ENCODE measurements around the gene CIDEA. TPM values are rescaled to one million over a fixed set of nuclear protein-coding genes. Genes with fewer than 3 reads are reported as not detected.

CIDEA gene
- total RNA-seq, 1 experiment from 2014 or later, result 0.50 TPM

DNA sequence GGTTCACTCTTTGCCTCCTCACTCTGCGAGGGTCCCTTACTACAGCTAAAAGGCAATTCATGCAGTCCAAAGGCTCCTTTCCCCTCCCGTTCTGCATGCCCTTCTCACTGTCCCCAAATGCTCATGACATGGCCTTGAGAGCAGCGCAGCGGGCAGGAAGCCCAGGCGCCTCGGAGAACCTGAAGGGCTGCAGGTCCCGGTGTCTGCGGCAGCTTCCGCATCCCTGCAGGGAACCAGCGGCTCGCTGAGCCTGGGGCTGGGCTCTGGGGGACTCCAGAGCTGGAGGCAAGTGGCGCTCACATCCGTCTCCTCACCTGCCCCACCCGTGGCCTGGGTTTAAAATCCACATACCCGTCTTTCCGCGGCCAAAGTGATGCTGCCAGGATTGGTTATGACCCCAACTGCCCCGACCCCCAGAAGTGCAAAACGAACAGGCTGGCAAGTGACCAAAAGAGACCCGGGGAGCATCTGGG lies 462 bp upstream of the CIDEA start:
- TF ChIP-seq JUN (CRISPR knock-in tag; IDR thresholded peaks at IDR 0.05) (no peak), ZNF232 (CRISPR knock-in tag; IDR thresholded peaks at IDR 0.05) (0 out of 2 replicates have a peak, but pooled peaks have one; percentile 36)
- Mint-ChIP-seq H3K9me3 (no peaks in the 10 kb centered on the region), H3K27ac (no peak overlapping the region), H3K36me3 (no peaks in the 10 kb centered on the region), H3K4me1 (peaks cover 24% of the 10 kb centered on the region), H3K4me3 (peak overlapping the region; percentile 73), H3K27me3 (ENCODE audit: low read depth) (peaks cover 70% of the 10 kb centered on the region)
- ChIA-PET CTCF (interaction anchor here (0.9 to 5.7 kb wide), 8 partner anchors 17 to 215 kb away, joined by 3 to 50 read pairs (median 11); no protein-coding TSS in a partner anchor), POLR2A (no interaction called here)
- ATAC-seq (peak; percentile 38), DNase-seq (ENCODE audit: low spot score) (no peak)

DNA sequence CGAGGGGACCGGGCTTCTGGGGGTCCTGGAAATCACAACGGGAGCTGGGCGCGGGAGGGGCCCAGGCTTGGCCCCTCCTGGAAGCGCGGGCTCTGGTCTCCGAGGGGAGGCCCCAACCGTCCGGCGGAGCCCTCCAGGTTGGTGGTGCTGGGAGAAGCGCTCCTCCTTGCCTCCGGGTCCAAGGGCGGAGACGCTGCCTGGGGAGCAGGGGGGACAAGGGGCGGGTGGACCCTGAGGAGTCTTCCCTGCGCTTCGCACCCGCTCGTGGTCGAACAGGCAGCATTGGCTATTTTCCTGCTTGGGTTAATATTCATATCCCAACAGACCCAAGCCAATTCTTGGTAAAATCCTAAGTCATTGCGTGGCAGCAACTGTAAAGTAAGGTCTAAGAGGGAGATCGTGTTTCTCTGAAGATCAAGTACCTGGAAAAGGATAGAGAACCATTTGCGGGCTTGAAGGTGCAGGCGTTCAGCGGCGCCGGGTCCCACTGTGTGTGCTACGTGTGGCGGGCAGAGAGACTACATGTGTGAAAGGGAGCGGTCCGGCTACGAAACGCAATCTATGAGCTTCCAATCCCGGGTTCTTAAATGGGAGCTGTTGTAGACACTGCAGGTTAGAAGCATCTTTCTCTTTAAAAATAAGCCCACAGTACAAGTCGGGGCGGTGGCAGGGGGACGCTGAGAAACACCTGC lies 805 bp downstream of the CIDEA start:
- DNase-seq (ENCODE audit: low spot score), result peak; percentile 36
- ChIA-PET POLR2A (interaction anchor here (0.5 to 1.1 kb wide), 2 partner anchors 13 to 24 kb away, joined by 5 read pairs; no protein-coding TSS in a partner anchor), CTCF (interaction anchor here (1.1 to 5.7 kb wide), 7 partner anchors 8 to 32 kb away, joined by 3 to 50 read pairs (median 13); no protein-coding TSS in a partner anchor)
- Mint-ChIP-seq H3K27ac (no peak overlapping the region), H3K9me3 (no peaks in the 10 kb centered on the region), H3K4me3 (peak overlapping the region; percentile 73), H3K4me1 (peaks cover 24% of the 10 kb centered on the region), H3K36me3 (no peaks in the 10 kb centered on the region), H3K27me3 (ENCODE audit: low read depth) (peaks cover 70% of the 10 kb centered on the region)
- TF ChIP-seq PRRX2 (CRISPR knock-in tag; IDR thresholded peaks at IDR 0.05) (no peak), ZNF396 (CRISPR knock-in tag; IDR thresholded peaks at IDR 0.05; ENCODE audit: borderline replicate concordance) (no peak), CREB1 (CRISPR knock-in tag; IDR thresholded peaks at IDR 0.05) (no peak), CBFB (CRISPR knock-in tag; IDR thresholded peaks at IDR 0.05; ENCODE audit: low read depth) (no peak), IRF2 (CRISPR knock-in tag; IDR thresholded peaks at IDR 0.05; ENCODE audit: borderline replicate concordance, low read depth) (no peak)
- TF ChIP-seq, protein P1, sequence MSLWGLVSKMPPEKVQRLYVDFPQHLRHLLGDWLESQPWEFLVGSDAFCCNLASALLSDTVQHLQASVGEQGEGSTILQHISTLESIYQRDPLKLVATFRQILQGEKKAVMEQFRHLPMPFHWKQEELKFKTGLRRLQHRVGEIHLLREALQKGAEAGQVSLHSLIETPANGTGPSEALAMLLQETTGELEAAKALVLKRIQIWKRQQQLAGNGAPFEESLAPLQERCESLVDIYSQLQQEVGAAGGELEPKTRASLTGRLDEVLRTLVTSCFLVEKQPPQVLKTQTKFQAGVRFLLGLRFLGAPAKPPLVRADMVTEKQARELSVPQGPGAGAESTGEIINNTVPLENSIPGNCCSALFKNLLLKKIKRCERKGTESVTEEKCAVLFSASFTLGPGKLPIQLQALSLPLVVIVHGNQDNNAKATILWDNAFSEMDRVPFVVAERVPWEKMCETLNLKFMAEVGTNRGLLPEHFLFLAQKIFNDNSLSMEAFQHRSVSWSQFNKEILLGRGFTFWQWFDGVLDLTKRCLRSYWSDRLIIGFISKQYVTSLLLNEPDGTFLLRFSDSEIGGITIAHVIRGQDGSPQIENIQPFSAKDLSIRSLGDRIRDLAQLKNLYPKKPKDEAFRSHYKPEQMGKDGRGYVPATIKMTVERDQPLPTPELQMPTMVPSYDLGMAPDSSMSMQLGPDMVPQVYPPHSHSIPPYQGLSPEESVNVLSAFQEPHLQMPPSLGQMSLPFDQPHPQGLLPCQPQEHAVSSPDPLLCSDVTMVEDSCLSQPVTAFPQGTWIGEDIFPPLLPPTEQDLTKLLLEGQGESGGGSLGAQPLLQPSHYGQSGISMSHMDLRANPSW (CRISPR knock-in tag; conservative IDR thresholded peaks at IDR 0.05; ENCODE audit: low read depth), result no peak
- TF ChIP-seq, protein P2, sequence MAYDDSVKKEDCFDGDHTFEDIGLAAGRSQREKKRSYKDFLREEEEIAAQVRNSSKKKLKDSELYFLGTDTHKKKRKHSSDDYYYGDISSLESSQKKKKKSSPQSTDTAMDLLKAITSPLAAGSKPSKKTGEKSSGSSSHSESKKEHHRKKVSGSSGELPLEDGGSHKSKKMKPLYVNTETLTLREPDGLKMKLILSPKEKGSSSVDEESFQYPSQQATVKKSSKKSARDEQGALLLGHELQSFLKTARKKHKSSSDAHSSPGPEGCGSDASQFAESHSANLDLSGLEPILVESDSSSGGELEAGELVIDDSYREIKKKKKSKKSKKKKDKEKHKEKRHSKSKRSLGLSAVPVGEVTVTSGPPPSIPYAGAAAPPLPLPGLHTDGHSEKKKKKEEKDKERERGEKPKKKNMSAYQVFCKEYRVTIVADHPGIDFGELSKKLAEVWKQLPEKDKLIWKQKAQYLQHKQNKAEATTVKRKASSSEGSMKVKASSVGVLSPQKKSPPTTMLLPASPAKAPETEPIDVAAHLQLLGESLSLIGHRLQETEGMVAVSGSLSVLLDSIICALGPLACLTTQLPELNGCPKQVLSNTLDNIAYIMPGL (CRISPR knock-in tag; IDR thresholded peaks at IDR 0.05), result no peak
- ATAC-seq, result peak; percentile 10

DNA sequence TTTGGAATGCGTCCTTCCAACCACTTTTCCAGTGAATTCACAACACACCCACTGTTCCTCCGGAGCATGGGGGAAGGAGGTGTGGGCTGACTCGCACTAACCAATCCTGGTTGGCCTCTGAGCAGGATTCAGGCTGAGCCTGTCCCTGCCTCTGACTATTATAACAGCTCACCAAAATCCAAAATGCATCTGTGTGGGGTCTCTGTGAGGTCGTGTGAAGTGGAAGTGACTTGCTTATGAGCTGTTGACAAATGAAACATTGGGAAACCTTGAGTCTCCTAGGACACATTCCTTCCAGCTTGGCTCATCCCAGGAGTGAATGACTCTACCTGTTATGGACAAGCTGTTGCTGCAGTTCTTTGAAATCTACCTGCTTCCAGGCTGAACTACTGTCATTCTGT lies 1.5 kb downstream of the CIDEA start:
- ATAC-seq, result no peak; the same call in 1 of the 2 replicates
- peaks cover 70% of the 10 kb centered on the region for H3K27me3 Mint-ChIP-seq (ENCODE audit: low read depth)
- H3K27ac Mint-ChIP-seq, result no peak overlapping the region
- POLR2A ChIA-PET, result no interaction called here
- no peaks in the 10 kb centered on the region for H3K9me3 Mint-ChIP-seq
- CTCF ChIA-PET, result interaction anchor here (1.1 to 5.7 kb wide), 5 partner anchors 9 to 28 kb away, joined by 3 to 50 read pairs (median 13); no protein-coding TSS in a partner anchor
- H3K36me3 Mint-ChIP-seq, result no peaks in the 10 kb centered on the region
- H3K4me3 Mint-ChIP-seq, result peak overlapping the region; percentile 73; the same call in 1 of the 2 replicates
- H3K4me1 Mint-ChIP-seq, result peaks cover 24% of the 10 kb centered on the region
- no peak for DNase-seq (ENCODE audit: low spot score)
- TF ChIP-seq, protein P3, sequence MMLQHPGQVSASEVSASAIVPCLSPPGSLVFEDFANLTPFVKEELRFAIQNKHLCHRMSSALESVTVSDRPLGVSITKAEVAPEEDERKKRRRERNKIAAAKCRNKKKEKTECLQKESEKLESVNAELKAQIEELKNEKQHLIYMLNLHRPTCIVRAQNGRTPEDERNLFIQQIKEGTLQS (CRISPR knock-in tag; conservative IDR thresholded peaks at IDR 0.05), result no peak
- TF ChIP-seq ZBTB21 (CRISPR knock-in tag; IDR thresholded peaks at IDR 0.05; ENCODE audit: borderline replicate concordance) (no peak), ETV6 (CRISPR knock-in tag; IDR thresholded peaks at IDR 0.05) (no peak), ZNF396 (CRISPR knock-in tag; IDR thresholded peaks at IDR 0.05; ENCODE audit: borderline replicate concordance) (no peak), SMAD3 (CRISPR knock-in tag; IDR thresholded peaks at IDR 0.05; ENCODE audit: borderline replicate concordance) (no peak), NFATC4 (CRISPR knock-in tag; IDR thresholded peaks at IDR 0.05) (no peak)
- TF ChIP-seq, protein P4, sequence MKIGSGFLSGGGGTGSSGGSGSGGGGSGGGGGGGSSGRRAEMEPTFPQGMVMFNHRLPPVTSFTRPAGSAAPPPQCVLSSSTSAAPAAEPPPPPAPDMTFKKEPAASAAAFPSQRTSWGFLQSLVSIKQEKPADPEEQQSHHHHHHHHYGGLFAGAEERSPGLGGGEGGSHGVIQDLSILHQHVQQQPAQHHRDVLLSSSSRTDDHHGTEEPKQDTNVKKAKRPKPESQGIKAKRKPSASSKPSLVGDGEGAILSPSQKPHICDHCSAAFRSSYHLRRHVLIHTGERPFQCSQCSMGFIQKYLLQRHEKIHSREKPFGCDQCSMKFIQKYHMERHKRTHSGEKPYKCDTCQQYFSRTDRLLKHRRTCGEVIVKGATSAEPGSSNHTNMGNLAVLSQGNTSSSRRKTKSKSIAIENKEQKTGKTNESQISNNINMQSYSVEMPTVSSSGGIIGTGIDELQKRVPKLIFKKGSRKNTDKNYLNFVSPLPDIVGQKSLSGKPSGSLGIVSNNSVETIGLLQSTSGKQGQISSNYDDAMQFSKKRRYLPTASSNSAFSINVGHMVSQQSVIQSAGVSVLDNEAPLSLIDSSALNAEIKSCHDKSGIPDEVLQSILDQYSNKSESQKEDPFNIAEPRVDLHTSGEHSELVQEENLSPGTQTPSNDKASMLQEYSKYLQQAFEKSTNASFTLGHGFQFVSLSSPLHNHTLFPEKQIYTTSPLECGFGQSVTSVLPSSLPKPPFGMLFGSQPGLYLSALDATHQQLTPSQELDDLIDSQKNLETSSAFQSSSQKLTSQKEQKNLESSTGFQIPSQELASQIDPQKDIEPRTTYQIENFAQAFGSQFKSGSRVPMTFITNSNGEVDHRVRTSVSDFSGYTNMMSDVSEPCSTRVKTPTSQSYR (CRISPR knock-in tag; IDR thresholded peaks at IDR 0.05), result no peak
- TF ChIP-seq, protein P5, sequence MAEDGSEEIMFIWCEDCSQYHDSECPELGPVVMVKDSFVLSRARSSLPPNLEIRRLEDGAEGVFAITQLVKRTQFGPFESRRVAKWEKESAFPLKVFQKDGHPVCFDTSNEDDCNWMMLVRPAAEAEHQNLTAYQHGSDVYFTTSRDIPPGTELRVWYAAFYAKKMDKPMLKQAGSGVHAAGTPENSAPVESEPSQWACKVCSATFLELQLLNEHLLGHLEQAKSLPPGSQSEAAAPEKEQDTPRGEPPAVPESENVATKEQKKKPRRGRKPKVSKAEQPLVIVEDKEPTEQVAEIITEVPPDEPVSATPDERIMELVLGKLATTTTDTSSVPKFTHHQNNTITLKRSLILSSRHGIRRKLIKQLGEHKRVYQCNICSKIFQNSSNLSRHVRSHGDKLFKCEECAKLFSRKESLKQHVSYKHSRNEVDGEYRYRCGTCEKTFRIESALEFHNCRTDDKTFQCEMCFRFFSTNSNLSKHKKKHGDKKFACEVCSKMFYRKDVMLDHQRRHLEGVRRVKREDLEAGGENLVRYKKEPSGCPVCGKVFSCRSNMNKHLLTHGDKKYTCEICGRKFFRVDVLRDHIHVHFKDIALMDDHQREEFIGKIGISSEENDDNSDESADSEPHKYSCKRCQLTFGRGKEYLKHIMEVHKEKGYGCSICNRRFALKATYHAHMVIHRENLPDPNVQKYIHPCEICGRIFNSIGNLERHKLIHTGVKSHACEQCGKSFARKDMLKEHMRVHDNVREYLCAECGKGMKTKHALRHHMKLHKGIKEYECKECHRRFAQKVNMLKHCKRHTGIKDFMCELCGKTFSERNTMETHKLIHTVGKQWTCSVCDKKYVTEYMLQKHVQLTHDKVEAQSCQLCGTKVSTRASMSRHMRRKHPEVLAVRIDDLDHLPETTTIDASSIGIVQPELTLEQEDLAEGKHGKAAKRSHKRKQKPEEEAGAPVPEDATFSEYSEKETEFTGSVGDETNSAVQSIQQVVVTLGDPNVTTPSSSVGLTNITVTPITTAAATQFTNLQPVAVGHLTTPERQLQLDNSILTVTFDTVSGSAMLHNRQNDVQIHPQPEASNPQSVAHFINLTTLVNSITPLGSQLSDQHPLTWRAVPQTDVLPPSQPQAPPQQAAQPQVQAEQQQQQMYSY (CRISPR knock-in tag; IDR thresholded peaks at IDR 0.05), result no peak
- TF ChIP-seq, protein P6, sequence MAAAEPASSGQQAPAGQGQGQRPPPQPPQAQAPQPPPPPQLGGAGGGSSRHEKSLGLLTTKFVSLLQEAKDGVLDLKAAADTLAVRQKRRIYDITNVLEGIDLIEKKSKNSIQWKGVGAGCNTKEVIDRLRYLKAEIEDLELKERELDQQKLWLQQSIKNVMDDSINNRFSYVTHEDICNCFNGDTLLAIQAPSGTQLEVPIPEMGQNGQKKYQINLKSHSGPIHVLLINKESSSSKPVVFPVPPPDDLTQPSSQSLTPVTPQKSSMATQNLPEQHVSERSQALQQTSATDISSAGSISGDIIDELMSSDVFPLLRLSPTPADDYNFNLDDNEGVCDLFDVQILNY (CRISPR knock-in tag; IDR thresholded peaks at IDR 0.05), result no peak
